Measurements from ENCODE around the gene NUCB1. TPM values are rescaled to one million over a fixed set of nuclear protein-coding genes. Genes with fewer than 3 reads are reported as not detected.

NUCB1 gene
- total and polyA plus RNA-seq, 9 of the 15 experiments (the other 6 are each of a cell fraction or from before 2014, with no cell fraction given): 3.1 to 153 (median 71.7) TPM

- 0 out of 2 replicates have a peak, but pooled peaks have one; percentile 20 for TF ChIP-seq ZBTB26 (CRISPR knock-in tag; IDR thresholded peaks at IDR 0.05)
- no peak for TF ChIP-seq ZNF586 (CRISPR knock-in tag; conservative IDR thresholded peaks at IDR 0.05)
- peak; percentile 81; the same call in 1 of the 2 replicates for TF ChIP-seq MXI1 (IDR thresholded peaks at IDR 0.05; ENCODE audit: low read depth, low read length)
- TF ChIP-seq HOXB6 (CRISPR knock-in tag; IDR thresholded peaks at IDR 0.05; ENCODE audit: borderline replicate concordance): no peak
- no peak for TF ChIP-seq MAFK (IDR thresholded peaks at IDR 0.05; ENCODE audit: low read length)
- TF ChIP-seq ZNF584 (CRISPR knock-in tag; IDR thresholded peaks at IDR 0.05; ENCODE audit: low read depth): no peak; the same call in 1 of the 2 replicates
- TF ChIP-seq RBM39 (optimal IDR thresholded peaks at IDR 0.05; ENCODE audit: low read depth, low read length): no peak
- peak in 1 of 2 experiments; percentile 98; a peak in 2 of 4 replicates for TF ChIP-seq ZMIZ1 (IDR thresholded peaks at IDR 0.05; ENCODE audit: low read depth in 2 of 2, low read length in 2 of 2)
- peak; percentile 74 for TF ChIP-seq CREB1 (IDR thresholded peaks at IDR 0.05)
- TF ChIP-seq CREB1 (CRISPR knock-in tag; IDR thresholded peaks at IDR 0.05): no peak
- peak; percentile 72 for TF ChIP-seq EGR1 (conservative IDR thresholded peaks at IDR 0.05)
- TF ChIP-seq HMG20A (CRISPR knock-in tag; conservative IDR thresholded peaks at IDR 0.05): no peak
- no peak; the same call in none of the 2 replicates for TF ChIP-seq NR2F6 (CRISPR knock-in tag; IDR thresholded peaks at IDR 0.05)
- peak; percentile 8; the same call in 1 of the 2 replicates for TF ChIP-seq LARP7 (IDR thresholded peaks at IDR 0.05)
- no peak for TF ChIP-seq ZNF124 (CRISPR knock-in tag; IDR thresholded peaks at IDR 0.05)
- peak; percentile 99 for TF ChIP-seq DPF2 (IDR thresholded peaks at IDR 0.05)
- peak; percentile 45; the same call in 1 of the 2 replicates for TF ChIP-seq KAT7 (CRISPR knock-in tag; IDR thresholded peaks at IDR 0.05; ENCODE audit: borderline replicate concordance)
- TF ChIP-seq PRPF4 (IDR thresholded peaks at IDR 0.05; ENCODE audit: insufficient read depth, low read depth, low read length, poor library complexity, severe bottlenecking): no peak
- peak; percentile 71 for TF ChIP-seq BRD9 (IDR thresholded peaks at IDR 0.05; ENCODE audit: low read depth, partially characterized antibody)
- TF ChIP-seq ZNF3 (CRISPR knock-in tag; IDR thresholded peaks at IDR 0.05): no peak
- peak; percentile 98 for TF ChIP-seq SMAD4 (CRISPR knock-in tag; conservative IDR thresholded peaks at IDR 0.05)
- TF ChIP-seq ZNF512 (tag; IDR thresholded peaks at IDR 0.05): no peak
- TF ChIP-seq RBM17 (IDR thresholded peaks at IDR 0.05; ENCODE audit: borderline replicate concordance, low read depth, low read length): no peak
Measured at GRCh38 chr19:48873476-48874302, 26.4 kb upstream of the NUCB1 start (continued).
